Neural progenitor cell (in vitro differentiated cells): ENCODE measurements around the gene SIL1.

Source experiments
- EZH2 ChIP-seq: fragments of 200-600 bp; sonication (generic); IDR thresholded peaks from 2 replicates; pipeline ENCODE4 v1.6.1; 2017; ENCODE audit warnings: antibody characterized with exemption, mild to moderate bottlenecking, moderate library complexity
- TF ChIP-seq, protein P1 (sequence below): fragments of 200-600 bp; sonication (generic); IDR thresholded peaks from 2 replicates; pipeline ENCODE4 v1.5.1; 2017; ENCODE audit warnings: antibody characterized with exemption, mild to moderate bottlenecking

DNA sequence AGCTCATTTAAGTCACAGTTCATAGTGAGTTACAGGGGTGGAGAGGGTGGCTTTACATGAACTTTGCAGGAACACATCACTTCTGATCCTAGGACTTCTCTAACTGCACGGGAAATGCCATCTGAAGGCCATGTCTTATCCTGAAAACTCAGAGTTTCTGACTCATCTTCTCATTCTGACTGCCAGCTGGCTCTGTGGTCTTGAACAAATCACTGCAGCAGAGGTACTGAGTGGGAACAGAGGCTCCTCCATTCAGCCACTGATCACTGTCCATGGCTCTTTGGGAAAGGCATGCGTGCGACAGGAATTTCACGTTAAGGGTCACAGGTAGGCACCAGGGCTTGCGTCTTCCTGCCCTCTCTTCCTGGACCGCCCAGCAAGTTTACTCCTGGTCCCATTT lies 208.4 kb downstream of the SIL1 start:
- TF ChIP-seq, protein P1, sequence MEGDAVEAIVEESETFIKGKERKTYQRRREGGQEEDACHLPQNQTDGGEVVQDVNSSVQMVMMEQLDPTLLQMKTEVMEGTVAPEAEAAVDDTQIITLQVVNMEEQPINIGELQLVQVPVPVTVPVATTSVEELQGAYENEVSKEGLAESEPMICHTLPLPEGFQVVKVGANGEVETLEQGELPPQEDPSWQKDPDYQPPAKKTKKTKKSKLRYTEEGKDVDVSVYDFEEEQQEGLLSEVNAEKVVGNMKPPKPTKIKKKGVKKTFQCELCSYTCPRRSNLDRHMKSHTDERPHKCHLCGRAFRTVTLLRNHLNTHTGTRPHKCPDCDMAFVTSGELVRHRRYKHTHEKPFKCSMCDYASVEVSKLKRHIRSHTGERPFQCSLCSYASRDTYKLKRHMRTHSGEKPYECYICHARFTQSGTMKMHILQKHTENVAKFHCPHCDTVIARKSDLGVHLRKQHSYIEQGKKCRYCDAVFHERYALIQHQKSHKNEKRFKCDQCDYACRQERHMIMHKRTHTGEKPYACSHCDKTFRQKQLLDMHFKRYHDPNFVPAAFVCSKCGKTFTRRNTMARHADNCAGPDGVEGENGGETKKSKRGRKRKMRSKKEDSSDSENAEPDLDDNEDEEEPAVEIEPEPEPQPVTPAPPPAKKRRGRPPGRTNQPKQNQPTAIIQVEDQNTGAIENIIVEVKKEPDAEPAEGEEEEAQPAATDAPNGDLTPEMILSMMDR: no peak
- TF ChIP-seq EZH2: no peak
